K562 (cell line): ENCODE results near the gene PARD3. TPM values are rescaled to one million over a fixed set of nuclear protein-coding genes. Genes with fewer than 3 reads are reported as not detected.

Experiments
- CHD2 ChIP-seq: IDR thresholded peaks from 2 replicates; pipeline ENCODE4 v1.6.1; 2011; ENCODE audit warnings: low read depth, low read length
- GABPB1 ChIP-seq: sonication (generic); formaldehyde crosslinking; IDR thresholded peaks from 2 replicates; pipeline ENCODE4 v1.8.0; 2022; ENCODE audit warnings: mild to moderate bottlenecking, missing genetic modification reagents
- HNRNPLL ChIP-seq: fragments of 200-400 bp; formaldehyde crosslinking; IDR thresholded peaks from 2 replicates; pipeline ENCODE4 v1.6.1; 2017; ENCODE audit warnings: low read length, low read depth, mild to moderate bottlenecking; ENCODE audit not compliant: poor library complexity, severe bottlenecking
- NEUROD1 ChIP-seq: fragments of 150-350 bp; IDR thresholded peaks from 2 replicates; pipeline ENCODE4 v1.6.1; 2014; ENCODE audit warnings: borderline replicate concordance, low read length, low read depth; ENCODE audit not compliant: partially characterized antibody
- ZNF445 ChIP-seq: fragments of 250-450 bp; sonication (Bioruptor Pico); IDR thresholded peaks from 2 replicates; pipeline ENCODE4 v1.4.0; 2020; ENCODE audit warnings: low read depth, mild to moderate bottlenecking, moderate library complexity
- polyA plus RNA-seq, 8 experiments: library from polyadenylated mRNA; depleted of rRNA in 4 of 8; stranded (reverse) in 5 of 8; unstranded in 3 of 8; fragments of >200 nt; fragmentation: Nextera tagmentation in 2 of 8; fragmentation: Illumina TruSeq in 1 of 8; extraction: Ambion mirVana in 2 of 8; extraction: Trizol in 1 of 8; gene quantifications; 2 replicates each; pipeline versions ENCODE4 v1.2.1 to v1.2.3, GENCODE V29; 2011 to 2014; ENCODE audit warnings: inconsistent platforms in 1 of 8, missing spikeins in 1 of 8
- total RNA-seq, 7 experiments: library from RNA; depleted of rRNA in 6 of 7; stranded (reverse); fragments of >200 nt in 6 of 7; fragmentation: Illumina TruSeq in 2 of 7; extraction: Trizol in 2 of 7; gene quantifications; 2 replicates each; pipeline versions ENCODE4 v1.2.1 to v1.2.3, GENCODE V29; 2011 to 2021; ENCODE audit warnings: low replicate concordance in 1 of 7
- TF ChIP-seq, protein P1 (sequence below): fragments of 450-650 bp; IDR thresholded peaks from 2 replicates; pipeline ENCODE4 v1.6.1; 2016; ENCODE audit warnings: low read depth
- TF ChIP-seq, protein P2 (sequence below): sonication (generic); formaldehyde crosslinking; IDR thresholded peaks from 2 replicates; pipeline ENCODE4 v1.8.0; 2023; ENCODE audit warnings: missing genetic modification reagents, mild to moderate bottlenecking, borderline replicate concordance
- TF ChIP-seq, protein P3 (sequence below): fragments of 450-650 bp; IDR thresholded peaks from 2 replicates; pipeline ENCODE4 v1.6.1; 2018; ENCODE audit not compliant: partially characterized antibody

Gene PARD3
- total and polyA plus RNA-seq, 9 of the 15 experiments (the other 6 are each of a cell fraction or from before 2014, with no cell fraction given), result 2.7 to 11.7 (median 7.7) TPM

DNA sequence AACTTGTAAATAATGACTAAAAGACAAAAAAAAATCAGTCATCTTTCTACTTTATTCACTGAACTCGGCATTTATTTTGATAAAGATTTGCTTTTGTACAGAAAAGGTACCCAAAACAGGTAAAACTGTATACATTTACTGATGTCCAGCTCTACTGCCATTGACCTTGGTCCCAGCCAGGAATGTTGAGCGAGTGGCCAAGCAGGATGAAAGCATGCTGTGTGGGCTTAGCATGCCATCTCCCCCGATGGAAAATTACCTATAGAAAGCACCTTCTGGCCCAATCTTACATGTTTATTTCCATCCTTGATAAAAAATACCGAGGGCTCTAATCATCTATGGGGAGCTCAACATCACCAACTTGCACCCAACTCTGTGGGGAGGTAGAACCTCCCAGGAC, 6.8 kb downstream of the PARD3 start (continued):
- TF ChIP-seq, protein P1, sequence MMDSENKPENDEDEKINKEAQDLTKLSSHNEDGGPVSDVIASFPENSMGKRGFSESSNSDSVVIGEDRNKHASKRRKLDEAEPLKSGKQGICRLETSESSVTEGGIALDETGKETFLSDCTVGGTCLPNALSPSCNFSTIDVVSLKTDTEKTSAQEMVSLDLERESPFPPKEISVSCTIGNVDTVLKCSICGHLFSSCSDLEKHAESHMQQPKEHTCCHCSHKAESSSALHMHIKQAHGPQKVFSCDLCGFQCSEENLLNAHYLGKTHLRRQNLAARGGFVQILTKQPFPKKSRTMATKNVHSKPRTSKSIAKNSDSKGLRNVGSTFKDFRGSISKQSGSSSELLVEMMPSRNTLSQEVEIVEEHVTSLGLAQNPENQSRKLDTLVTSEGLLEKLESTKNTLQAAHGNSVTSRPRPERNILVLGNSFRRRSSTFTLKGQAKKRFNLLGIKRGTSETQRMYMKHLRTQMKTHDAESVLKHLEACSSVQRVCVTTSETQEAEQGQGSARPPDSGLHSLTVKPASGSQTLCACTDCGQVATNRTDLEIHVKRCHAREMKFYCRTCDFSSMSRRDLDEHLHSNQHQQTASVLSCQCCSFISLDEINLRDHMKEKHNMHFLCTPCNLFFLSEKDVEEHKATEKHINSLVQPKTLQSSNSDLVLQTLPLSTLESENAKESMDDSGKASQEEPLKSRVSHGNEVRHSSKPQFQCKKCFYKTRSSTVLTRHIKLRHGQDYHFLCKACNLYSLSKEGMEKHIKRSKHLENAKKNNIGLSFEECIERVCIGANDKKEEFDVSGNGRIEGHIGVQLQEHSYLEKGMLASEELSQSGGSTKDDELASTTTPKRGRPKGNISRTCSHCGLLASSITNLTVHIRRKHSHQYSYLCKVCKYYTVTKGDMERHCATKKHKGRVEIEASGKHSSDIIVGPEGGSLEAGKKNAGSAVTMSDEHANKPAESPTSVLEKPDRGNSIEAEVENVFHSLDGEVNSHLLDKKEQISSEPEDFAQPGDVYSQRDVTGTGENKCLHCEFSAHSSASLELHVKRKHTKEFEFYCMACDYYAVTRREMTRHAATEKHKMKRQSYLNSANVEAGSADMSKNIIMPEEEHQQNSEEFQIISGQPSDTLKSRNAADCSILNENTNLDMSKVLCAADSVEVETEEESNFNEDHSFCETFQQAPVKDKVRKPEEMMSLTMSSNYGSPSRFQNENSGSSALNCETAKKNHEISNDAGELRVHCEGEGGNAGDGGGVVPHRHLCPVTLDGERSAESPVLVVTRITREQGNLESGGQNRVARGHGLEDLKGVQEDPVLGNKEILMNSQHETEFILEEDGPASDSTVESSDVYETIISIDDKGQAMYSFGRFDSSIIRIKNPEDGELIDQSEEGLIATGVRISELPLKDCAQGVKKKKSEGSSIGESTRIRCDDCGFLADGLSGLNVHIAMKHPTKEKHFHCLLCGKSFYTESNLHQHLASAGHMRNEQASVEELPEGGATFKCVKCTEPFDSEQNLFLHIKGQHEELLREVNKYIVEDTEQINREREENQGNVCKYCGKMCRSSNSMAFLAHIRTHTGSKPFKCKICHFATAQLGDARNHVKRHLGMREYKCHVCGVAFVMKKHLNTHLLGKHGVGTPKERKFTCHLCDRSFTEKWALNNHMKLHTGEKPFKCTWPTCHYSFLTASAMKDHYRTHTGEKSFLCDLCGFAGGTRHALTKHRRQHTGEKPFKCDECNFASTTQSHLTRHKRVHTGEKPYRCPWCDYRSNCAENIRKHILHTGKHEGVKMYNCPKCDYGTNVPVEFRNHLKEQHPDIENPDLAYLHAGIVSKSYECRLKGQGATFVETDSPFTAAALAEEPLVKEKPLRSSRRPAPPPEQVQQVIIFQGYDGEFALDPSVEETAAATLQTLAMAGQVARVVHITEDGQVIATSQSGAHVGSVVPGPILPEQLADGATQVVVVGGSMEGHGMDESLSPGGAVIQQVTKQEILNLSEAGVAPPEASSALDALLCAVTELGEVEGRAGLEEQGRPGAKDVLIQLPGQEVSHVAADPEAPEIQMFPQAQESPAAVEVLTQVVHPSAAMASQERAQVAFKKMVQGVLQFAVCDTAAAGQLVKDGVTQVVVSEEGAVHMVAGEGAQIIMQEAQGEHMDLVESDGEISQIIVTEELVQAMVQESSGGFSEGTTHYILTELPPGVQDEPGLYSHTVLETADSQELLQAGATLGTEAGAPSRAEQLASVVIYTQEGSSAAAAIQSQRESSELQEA, result no peak
- no peak for TF ChIP-seq HNRNPLL
- no peak for TF ChIP-seq NEUROD1
- TF ChIP-seq GABPB1 (CRISPR knock-in tag), result no peak
- TF ChIP-seq, protein P2, sequence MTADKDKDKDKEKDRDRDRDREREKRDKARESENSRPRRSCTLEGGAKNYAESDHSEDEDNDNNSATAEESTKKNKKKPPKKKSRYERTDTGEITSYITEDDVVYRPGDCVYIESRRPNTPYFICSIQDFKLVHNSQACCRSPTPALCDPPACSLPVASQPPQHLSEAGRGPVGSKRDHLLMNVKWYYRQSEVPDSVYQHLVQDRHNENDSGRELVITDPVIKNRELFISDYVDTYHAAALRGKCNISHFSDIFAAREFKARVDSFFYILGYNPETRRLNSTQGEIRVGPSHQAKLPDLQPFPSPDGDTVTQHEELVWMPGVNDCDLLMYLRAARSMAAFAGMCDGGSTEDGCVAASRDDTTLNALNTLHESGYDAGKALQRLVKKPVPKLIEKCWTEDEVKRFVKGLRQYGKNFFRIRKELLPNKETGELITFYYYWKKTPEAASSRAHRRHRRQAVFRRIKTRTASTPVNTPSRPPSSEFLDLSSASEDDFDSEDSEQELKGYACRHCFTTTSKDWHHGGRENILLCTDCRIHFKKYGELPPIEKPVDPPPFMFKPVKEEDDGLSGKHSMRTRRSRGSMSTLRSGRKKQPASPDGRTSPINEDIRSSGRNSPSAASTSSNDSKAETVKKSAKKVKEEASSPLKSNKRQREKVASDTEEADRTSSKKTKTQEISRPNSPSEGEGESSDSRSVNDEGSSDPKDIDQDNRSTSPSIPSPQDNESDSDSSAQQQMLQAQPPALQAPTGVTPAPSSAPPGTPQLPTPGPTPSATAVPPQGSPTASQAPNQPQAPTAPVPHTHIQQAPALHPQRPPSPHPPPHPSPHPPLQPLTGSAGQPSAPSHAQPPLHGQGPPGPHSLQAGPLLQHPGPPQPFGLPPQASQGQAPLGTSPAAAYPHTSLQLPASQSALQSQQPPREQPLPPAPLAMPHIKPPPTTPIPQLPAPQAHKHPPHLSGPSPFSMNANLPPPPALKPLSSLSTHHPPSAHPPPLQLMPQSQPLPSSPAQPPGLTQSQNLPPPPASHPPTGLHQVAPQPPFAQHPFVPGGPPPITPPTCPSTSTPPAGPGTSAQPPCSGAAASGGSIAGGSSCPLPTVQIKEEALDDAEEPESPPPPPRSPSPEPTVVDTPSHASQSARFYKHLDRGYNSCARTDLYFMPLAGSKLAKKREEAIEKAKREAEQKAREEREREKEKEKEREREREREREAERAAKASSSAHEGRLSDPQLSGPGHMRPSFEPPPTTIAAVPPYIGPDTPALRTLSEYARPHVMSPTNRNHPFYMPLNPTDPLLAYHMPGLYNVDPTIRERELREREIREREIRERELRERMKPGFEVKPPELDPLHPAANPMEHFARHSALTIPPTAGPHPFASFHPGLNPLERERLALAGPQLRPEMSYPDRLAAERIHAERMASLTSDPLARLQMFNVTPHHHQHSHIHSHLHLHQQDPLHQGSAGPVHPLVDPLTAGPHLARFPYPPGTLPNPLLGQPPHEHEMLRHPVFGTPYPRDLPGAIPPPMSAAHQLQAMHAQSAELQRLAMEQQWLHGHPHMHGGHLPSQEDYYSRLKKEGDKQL (CRISPR knock-in tag), result no peak
- TF ChIP-seq, protein P3, sequence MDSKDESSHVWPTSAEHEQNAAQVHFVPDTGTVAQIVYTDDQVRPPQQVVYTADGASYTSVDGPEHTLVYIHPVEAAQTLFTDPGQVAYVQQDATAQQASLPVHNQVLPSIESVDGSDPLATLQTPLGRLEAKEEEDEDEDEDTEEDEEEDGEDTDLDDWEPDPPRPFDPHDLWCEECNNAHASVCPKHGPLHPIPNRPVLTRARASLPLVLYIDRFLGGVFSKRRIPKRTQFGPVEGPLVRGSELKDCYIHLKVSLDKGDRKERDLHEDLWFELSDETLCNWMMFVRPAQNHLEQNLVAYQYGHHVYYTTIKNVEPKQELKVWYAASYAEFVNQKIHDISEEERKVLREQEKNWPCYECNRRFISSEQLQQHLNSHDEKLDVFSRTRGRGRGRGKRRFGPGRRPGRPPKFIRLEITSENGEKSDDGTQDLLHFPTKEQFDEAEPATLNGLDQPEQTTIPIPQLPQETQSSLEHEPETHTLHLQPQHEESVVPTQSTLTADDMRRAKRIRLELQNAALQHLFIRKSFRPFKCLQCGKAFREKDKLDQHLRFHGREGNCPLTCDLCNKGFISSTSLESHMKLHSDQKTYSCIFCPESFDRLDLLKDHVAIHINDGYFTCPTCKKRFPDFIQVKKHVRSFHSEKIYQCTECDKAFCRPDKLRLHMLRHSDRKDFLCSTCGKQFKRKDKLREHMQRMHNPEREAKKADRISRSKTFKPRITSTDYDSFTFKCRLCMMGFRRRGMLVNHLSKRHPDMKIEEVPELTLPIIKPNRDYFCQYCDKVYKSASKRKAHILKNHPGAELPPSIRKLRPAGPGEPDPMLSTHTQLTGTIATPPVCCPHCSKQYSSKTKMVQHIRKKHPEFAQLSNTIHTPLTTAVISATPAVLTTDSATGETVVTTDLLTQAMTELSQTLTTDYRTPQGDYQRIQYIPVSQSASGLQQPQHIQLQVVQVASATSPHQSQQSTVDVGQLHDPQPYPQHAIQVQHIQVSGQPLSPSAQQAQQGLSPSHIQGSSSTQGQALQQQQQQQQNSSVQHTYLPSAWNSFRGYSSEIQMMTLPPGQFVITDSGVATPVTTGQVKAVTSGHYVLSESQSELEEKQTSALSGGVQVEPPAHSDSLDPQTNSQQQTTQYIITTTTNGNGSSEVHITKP, result no peak
- TF ChIP-seq ZNF445 (CRISPR knock-in tag), result no peak
- TF ChIP-seq CHD2, result no peak
